GM12878 (cell line): ENCODE results near the gene AFTPH.

Experiments
- CEBPB ChIP-seq, 2 experiments: fragments of 150-350 bp in 1 of 2; IDR thresholded peaks; 2 replicates each; pipeline ENCODE4 v1.6.1; 2012 to 2014; ENCODE audit warnings: low read depth in 2 of 2, low read length in 2 of 2, borderline replicate concordance in 1 of 2, inconsistent platforms in 1 of 2
- CHD1 ChIP-seq: IDR thresholded peaks from 2 replicates; pipeline ENCODE4 v1.6.1; 2012; ENCODE audit warnings: low read depth, low read length, improper control_type of control experiment
- CTCF ChIP-seq, 3 experiments: IDR thresholded peaks in 2 of 3; conservative IDR thresholded peaks in 1 of 3; 2 replicates each; pipeline ENCODE4 v1.5.1; 2011; ENCODE audit warnings: low read depth in 3 of 3, low read length in 3 of 3, mild to moderate bottlenecking in 3 of 3, control low read depth in 2 of 3, moderate library complexity in 2 of 3, inconsistent platforms in 1 of 3, mixed read lengths in 1 of 3; ENCODE audit not compliant: control insufficient read depth in 2 of 3, insufficient read depth in 1 of 3; ENCODE audit errors: extremely low read depth in 1 of 3
- DPF2 ChIP-seq: fragments of 450-650 bp; IDR thresholded peaks from 2 replicates; pipeline ENCODE4 v1.6.1; 2017; ENCODE audit warnings: mild to moderate bottlenecking
- FOXK2 ChIP-seq: fragments of 450-650 bp; IDR thresholded peaks from 2 replicates; pipeline ENCODE4 v1.6.1; 2017; ENCODE audit warnings: mild to moderate bottlenecking, moderate library complexity
- MEF2A ChIP-seq: IDR thresholded peaks from 2 replicates; pipeline ENCODE4 v1.6.1; 2011; ENCODE audit warnings: low read depth, mild to moderate bottlenecking, low read length, moderate library complexity; ENCODE audit not compliant: insufficient read depth
- NFIC ChIP-seq: IDR thresholded peaks from 2 replicates; pipeline ENCODE4 v1.6.1; 2012; ENCODE audit warnings: low read depth, mild to moderate bottlenecking, inconsistent platforms, low read length, moderate library complexity
- POLR2A ChIP-seq: IDR thresholded peaks from 2 replicates; pipeline ENCODE4 v1.6.1; 2011; ENCODE audit warnings: low read depth, mild to moderate bottlenecking, low read length
- POLR2AphosphoS5 ChIP-seq: IDR thresholded peaks from 2 replicates; pipeline ENCODE4 v1.6.1; 2011; ENCODE audit warnings: mild to moderate bottlenecking, low read length, inconsistent platforms
- RUNX3 ChIP-seq: IDR thresholded peaks from 2 replicates; pipeline ENCODE4 v1.6.1; 2012; ENCODE audit warnings: low read length, inconsistent platforms
- SP1 ChIP-seq: IDR thresholded peaks from one replicate; pipeline ENCODE4 v1.6.1; 2011; ENCODE audit warnings: low read depth, low read length
- TCF7 ChIP-seq: IDR thresholded peaks from 2 replicates; pipeline ENCODE4 v1.6.1; 2014; ENCODE audit warnings: antibody characterized with exemption, borderline replicate concordance
- YY1 ChIP-seq: IDR thresholded peaks from 2 replicates; pipeline ENCODE4 v1.6.1; 2011; ENCODE audit warnings: low read depth, mild to moderate bottlenecking, low read length

- TF ChIP-seq CHD1: no peak
- TF ChIP-seq TCF7: no peak
- TF ChIP-seq FOXK2: no peak
- TF ChIP-seq CTCF (IDR thresholded peaks at IDR 0.05 in 2 of 3, conservative IDR thresholded peaks at IDR 0.05 in 1 of 3; ENCODE audit: control insufficient read depth in 2 of 3, extremely low read depth in 1 of 3, insufficient read depth in 1 of 3, low read depth in 3 of 3, low read length in 3 of 3): no peak
- TF ChIP-seq SP1: no peak
- no peak for TF ChIP-seq RUNX3
- no peak for TF ChIP-seq DPF2
- no peak for TF ChIP-seq YY1
- TF ChIP-seq POLR2AphosphoS5: no peak
- no peak for TF ChIP-seq CEBPB (IDR thresholded peaks at IDR 0.05; ENCODE audit: borderline replicate concordance in 1 of 2, low read depth in 2 of 2, low read length in 2 of 2)
- TF ChIP-seq NFIC: no peak
- TF ChIP-seq MEF2A: no peak
- TF ChIP-seq POLR2A: no peak
These were observed 25.7 kb upstream of the AFTPH start for GRCh38 chr2:64498438-64498837.
